CD4-positive, alpha-beta memory T cell (primary cell): ENCODE measurements around the gene CNST. TPM values are rescaled to one million over a fixed set of nuclear protein-coding genes. Genes with fewer than 3 reads are reported as not detected.
"Not testable (repeated sequence)": the region's sequence is repeated elsewhere in the genome, so short reads cannot be mapped to it uniquely, and the experiment has no call there.

Experiments
- CTCF ChIA-PET: fragments of 350-600 bp; sonication (Branson Sonifier 250); formaldehyde crosslinking; loops from one replicate; lab custom pipeline; 2021; ENCODE audit warnings: inconsistent platforms; ENCODE audit not compliant: partially characterized antibody; lab: Charles Lee
- POLR2A ChIA-PET: fragments of 350-600 bp; sonication (Branson Sonifier 250); formaldehyde crosslinking; loops from one replicate; lab custom pipeline; 2021; ENCODE audit not compliant: partially characterized antibody; lab: Charles Lee
- DNase-seq, 5 donors: peaks; one replicate each; pipeline versions ENCODE4 v3.0.0 to v3.0.0-alpha.2; 2020 to 2022; ENCODE audit warnings: mixed read lengths in 1 of 5
- H3K27ac ChIP-seq: one replicate; pipeline ENCODE4 v1.7.0; 2013; ENCODE audit warnings: low read depth, low read length
- H3K27me3 ChIP-seq: 2 replicates; pipeline ENCODE4 v1.7.0; 2013; ENCODE audit warnings: mild to moderate bottlenecking, low read length, moderate library complexity; ENCODE audit not compliant: insufficient read depth
- H3K36me3 ChIP-seq: 2 replicates; pipeline ENCODE4 v1.7.0; 2013; ENCODE audit warnings: mild to moderate bottlenecking, low read length, moderate library complexity; ENCODE audit not compliant: insufficient read depth
- H3K4me1 ChIP-seq: 2 replicates; pipeline ENCODE4 v1.7.0; 2013; ENCODE audit warnings: mild to moderate bottlenecking, low read length, moderate library complexity; ENCODE audit not compliant: insufficient read depth
- H3K4me3 ChIP-seq, 2 donors: one replicate each; pipeline ENCODE4 v1.7.0; 2013; ENCODE audit warnings: low read length in 2 of 2, mild to moderate bottlenecking in 1 of 2
- H3K9me3 ChIP-seq, 2 donors: one replicate each; pipeline ENCODE4 v1.7.0; 2013; ENCODE audit warnings: low read length in 2 of 2, control low read depth in 1 of 2; ENCODE audit not compliant: control insufficient read depth in 1 of 2
- H3K27ac Mint-ChIP-seq, 7 donors: one replicate each; pipeline ENCODE4 v1.8.0; 2020 to 2021; ENCODE audit warnings: mixed read lengths in 7 of 7, mild to moderate bottlenecking in 6 of 7, inconsistent platforms in 3 of 7, moderate library complexity in 3 of 7
- H3K27me3 Mint-ChIP-seq, 2 donors: one replicate each; pipeline ENCODE4 v1.8.0; 2020 to 2021; ENCODE audit warnings: mixed read lengths in 2 of 2
- H3K36me3 Mint-ChIP-seq, 2 donors: one replicate each; pipeline ENCODE4 v1.8.0; 2020 to 2021; ENCODE audit warnings: mixed read lengths in 2 of 2, inconsistent platforms in 1 of 2, mild to moderate bottlenecking in 1 of 2
- H3K4me1 Mint-ChIP-seq, 4 donors: one replicate each; pipeline ENCODE4 v1.8.0; 2020 to 2021; ENCODE audit warnings: mixed read lengths in 4 of 4, mild to moderate bottlenecking in 1 of 4
- H3K4me3 Mint-ChIP-seq, 8 donors: one replicate each; pipeline ENCODE4 v1.8.0; 2020 to 2021; ENCODE audit warnings: mixed read lengths in 8 of 8, mild to moderate bottlenecking in 7 of 8, moderate library complexity in 6 of 8, inconsistent platforms in 3 of 8
- H3K9me3 Mint-ChIP-seq, 8 donors: one replicate each; pipeline ENCODE4 v1.8.0; 2020 to 2021; ENCODE audit warnings: mixed read lengths in 8 of 8, mild to moderate bottlenecking in 5 of 8, inconsistent platforms in 3 of 8, moderate library complexity in 1 of 8
- intact Hi-C: fragments of 100-400 bp; cut with micrococcal nuclease; formaldehyde crosslinking; loops from one replicate; pipeline ENCODE4 v1.15.1; 2023
- polyA plus RNA-seq, 2 donors: library from polyadenylated mRNA; unstranded; fragments of 300-500 nt; fragmentation: Illumina TruSeq; gene quantifications; one replicate each; pipeline ENCODE4 v1.2.3, GENCODE V29; 2021
- total RNA-seq, 2 experiments: library from RNA; stranded (reverse); gene quantifications; one replicate each; pipeline ENCODE4 v1.2.3, GENCODE V29; 2021

CNST gene
- total and polyA plus RNA-seq, 4 experiments from 2014 or later = 36.2 to 103 (median 78.1) TPM

DNA sequence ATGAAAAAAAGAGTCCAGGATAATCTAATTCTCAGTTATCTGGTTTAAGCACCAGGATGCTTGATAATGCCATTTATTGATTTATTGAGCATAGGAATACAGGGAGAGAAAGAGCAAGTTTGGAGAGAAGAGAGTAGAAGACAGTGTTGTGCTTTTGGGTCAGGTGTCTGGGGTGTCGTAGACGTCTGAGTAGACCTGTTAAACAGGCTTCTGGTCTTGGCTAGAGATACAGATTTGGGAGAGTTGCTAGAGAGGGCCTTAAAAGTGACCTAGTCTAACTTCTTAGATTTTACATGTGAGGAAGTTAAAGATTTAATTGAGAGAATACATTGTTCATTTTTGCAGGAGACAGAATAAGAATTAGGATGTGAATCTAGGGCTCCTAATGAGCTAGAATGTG is 34.3 kb downstream of the CNST start:
- peak overlapping the region in 3 of 8 donors; percentile 3 to 33 (median 23) for H3K4me3 Mint-ChIP-seq
- intact Hi-C loops = no loop called here

DNA sequence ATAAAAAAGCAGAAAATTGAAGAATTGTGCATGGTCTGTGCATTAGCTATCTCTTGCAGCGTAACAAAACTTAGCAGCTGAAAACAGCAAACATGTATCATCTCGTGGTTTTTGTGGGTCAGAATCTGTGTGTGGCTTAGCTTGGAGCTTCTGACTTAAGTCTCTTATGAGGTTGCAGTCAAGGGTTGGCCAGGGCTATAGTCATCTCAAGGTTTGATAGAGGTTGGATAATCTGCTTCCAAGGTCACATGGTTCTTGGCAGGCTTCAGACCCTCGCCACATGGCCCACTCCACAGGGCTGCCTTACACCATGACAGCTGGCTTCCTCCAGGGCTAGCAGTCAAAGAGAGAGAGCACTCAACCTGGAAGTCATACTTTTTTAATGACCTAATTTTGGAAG is 35.9 kb downstream of the CNST start:
- H3K4me3 Mint-ChIP-seq = peak overlapping the region in 5 of 8 donors; percentile 3 to 63 (median 17)

More for the DNA sequence above, 34.3 kb downstream of the CNST start:
- peaks cover 25 to 42% of the 10 kb centered on the region in 2 donors for H3K36me3 Mint-ChIP-seq
- H3K27ac ChIP-seq = no peak overlapping the region
- no peaks in the 10 kb centered on the region for H3K36me3 ChIP-seq
- no peak for DNase-seq
- peak overlapping the region in 6 of 7 donors; percentile 0 to 90 (median 51) for H3K27ac Mint-ChIP-seq
- H3K9me3 Mint-ChIP-seq = no peaks in the 10 kb centered on the region
- peaks cover 50 to 91% (median 70%) of the 10 kb centered on the region in 4 donors for H3K4me1 Mint-ChIP-seq
- POLR2A ChIA-PET = interaction anchor here (0.6 to 5.1 kb wide), 2 partner anchors 34 to 85 kb away, joined by 3 to 19 read pairs; partner anchors contain the start of genes CNST and TFB2M
- no peaks in the 10 kb centered on the region for H3K9me3 ChIP-seq
- CTCF ChIA-PET = interaction anchor here (0.8 to 1.8 kb wide), 5 partner anchors 10 to 102 kb away, joined by 3 to 6 read pairs (median 4); partner anchors contain the start of gene CNST
- H3K27me3 ChIP-seq = no peaks in the 10 kb centered on the region
- no peaks in the 10 kb centered on the region for H3K27me3 Mint-ChIP-seq
- no peak overlapping the region for H3K4me3 ChIP-seq
- H3K4me1 ChIP-seq = peaks cover 58% of the 10 kb centered on the region

DNA sequence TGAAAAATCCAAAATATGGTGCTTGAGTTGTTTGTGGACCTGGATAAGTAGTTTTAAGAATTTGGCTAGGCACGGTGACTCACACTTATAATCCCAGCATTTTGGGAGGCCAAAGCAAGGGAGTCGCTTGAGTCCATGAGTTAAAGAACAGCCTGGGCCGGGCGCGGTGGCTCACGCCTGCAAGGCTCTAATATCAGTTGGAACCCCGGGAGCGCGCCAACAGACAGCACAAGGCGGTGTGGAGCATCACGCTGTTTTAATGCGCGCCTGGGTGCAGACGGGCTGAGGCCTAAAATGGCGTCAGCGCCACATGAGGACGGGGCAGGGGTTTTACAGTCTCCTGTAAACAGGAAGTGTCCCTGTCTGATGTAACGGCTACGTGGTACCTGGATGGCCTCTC is 39.0 kb downstream of the CNST start:
- H3K9me3 Mint-ChIP-seq, DNase-seq, H3K27me3 ChIP-seq, intact Hi-C loops, H3K36me3 ChIP-seq, H3K9me3 ChIP-seq, CTCF ChIA-PET, H3K4me3 ChIP-seq, POLR2A ChIA-PET, H3K27ac ChIP-seq, H3K27me3 Mint-ChIP-seq, H3K4me3 Mint-ChIP-seq: not testable (repeated sequence)
- H3K4me1 ChIP-seq = peaks cover 47% of the 10 kb centered on the region
- Mint-ChIP-seq H3K36me3 (peaks cover 17 to 28% of the 10 kb centered on the region in 2 donors), H3K4me1 (peaks cover 39 to 81% (median 61%) of the 10 kb centered on the region in 4 donors), H3K27ac (peak overlapping the region in 1 of 7 donors; percentile 18)

More for the DNA sequence above, 35.9 kb downstream of the CNST start:
- H3K36me3 Mint-ChIP-seq = peaks cover 21 to 31% of the 10 kb centered on the region in 2 donors
- no peak overlapping the region for H3K27ac ChIP-seq
- H3K9me3 ChIP-seq = no peaks in the 10 kb centered on the region
- peaks cover 42 to 79% (median 59%) of the 10 kb centered on the region in 4 donors for H3K4me1 Mint-ChIP-seq
- intact Hi-C loops = no loop called here
- H3K27me3 ChIP-seq = no peaks in the 10 kb centered on the region
- ChIA-PET CTCF (interaction anchor here (0.9 to 1.8 kb wide), 4 partner anchors 12 to 104 kb away, joined by 3 to 6 read pairs (median 3); no protein-coding TSS in a partner anchor), POLR2A (interaction anchor here (5.1 kb wide), 1 partner anchor 36 kb away, joined by 19 read pairs; the partner anchor contains the start of genes CNST and TFB2M)
- DNase-seq = peak in 1 of 5 donors; percentile 42
- H3K4me3 ChIP-seq = no peak overlapping the region
- H3K4me1 ChIP-seq = peaks cover 50% of the 10 kb centered on the region
- peak overlapping the region in 6 of 7 donors; percentile 12 to 65 (median 44) for H3K27ac Mint-ChIP-seq
- no peaks in the 10 kb centered on the region for H3K9me3 Mint-ChIP-seq
- H3K36me3 ChIP-seq = no peaks in the 10 kb centered on the region
- H3K27me3 Mint-ChIP-seq = no peaks in the 10 kb centered on the region

DNA sequence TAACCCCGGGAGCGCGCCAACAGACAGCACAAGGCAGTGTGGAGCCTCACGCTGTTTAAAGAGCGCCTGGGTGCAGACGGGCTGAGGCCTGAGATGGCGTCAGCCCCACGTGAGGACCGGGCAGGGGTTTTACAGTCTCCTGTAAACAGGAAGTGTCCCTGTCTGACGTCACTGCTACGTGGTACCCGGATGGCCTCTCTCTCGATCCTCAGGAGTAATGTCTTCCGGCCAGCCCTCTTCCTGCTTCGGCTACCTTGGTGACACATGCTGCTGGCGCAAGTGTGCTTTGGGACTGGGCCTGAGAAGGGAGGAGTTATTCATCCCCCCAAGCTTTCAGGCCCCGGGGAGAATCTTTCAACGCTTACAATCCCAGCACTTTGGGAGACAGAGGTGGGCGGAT is 41.2 kb downstream of the CNST start:
- peaks cover 42 to 79% (median 61%) of the 10 kb centered on the region in 4 donors for H3K4me1 Mint-ChIP-seq
- H3K27ac ChIP-seq = no peak overlapping the region
- no peak for DNase-seq
- peaks cover 16 to 29% of the 10 kb centered on the region in 2 donors for H3K36me3 Mint-ChIP-seq
- no peaks in the 10 kb centered on the region for H3K36me3 ChIP-seq
- no peak overlapping the region for H3K4me3 ChIP-seq
- no peaks in the 10 kb centered on the region for H3K27me3 ChIP-seq
- peaks cover 0 to 1% (median 0%) of the 10 kb centered on the region in 8 donors for H3K9me3 Mint-ChIP-seq
- no peaks in the 10 kb centered on the region for H3K9me3 ChIP-seq
- intact Hi-C loops = no loop called here
- peak overlapping the region in 2 of 8 donors; percentile 9 to 31 for H3K4me3 Mint-ChIP-seq
- ChIA-PET CTCF (no interaction called here), POLR2A (no interaction called here)
- H3K27me3 Mint-ChIP-seq = no peaks in the 10 kb centered on the region
- peak overlapping the region in 1 of 7 donors; percentile 50 for H3K27ac Mint-ChIP-seq
- H3K4me1 ChIP-seq = peaks cover 45% of the 10 kb centered on the region

DNA sequence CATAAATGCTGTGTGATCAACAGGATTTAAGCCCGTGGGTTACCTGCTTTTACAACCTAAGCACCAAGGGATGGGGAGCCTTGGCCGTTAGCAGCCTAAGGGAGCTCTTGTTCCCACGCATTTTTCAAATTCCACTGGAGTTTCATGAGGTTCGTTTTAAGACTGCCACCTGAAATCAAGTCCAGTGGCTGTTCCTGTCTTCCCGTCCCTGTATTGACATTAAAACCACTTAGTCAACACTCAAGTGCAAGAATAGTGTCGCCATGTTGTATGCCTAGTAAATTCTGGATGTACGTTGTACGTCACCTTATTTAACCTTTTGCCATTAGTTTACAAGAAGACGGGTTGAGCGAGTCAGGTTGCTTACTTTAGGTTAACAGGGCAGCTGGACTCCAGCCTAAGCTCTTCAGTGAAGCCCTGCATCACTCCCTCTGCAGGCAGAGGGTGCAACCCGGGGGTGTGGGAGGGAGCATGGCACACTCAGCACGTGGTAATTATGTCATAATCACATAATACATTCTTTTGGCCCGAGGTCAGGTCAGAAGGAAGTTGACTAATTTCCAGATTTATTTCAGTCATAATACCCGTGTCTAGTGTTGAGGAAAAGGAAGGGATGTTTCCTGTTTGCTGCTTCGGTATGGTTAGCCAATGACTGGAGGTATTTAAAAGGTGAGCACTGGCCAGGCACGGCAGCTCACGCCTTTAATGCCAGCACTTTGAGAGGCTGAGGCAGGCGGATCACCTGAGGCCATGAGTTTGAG is 42.5 kb downstream of the CNST start:
- no peak overlapping the region for H3K4me3 ChIP-seq
- peaks cover 0 to 3% (median 0%) of the 10 kb centered on the region in 8 donors for H3K9me3 Mint-ChIP-seq

DNA sequence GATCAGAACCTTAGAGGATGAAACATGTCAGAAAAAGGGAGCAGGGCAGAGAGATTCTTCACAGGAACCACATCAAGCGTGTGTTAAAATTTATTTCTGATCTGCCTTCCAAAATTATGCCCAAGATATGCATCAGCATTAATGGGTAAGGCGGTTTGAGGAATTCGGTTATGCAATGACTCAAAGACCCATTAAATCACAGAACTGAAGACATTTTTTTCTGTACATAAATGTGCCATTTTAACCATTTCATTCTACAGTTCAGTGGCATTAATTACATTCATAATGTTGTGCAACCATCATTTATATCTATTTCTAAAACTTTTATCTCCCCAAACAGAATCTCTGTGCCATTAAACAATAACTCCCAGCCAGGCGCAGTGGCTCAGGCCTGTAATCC is 43.4 kb downstream of the CNST start:
- intact Hi-C loops = no loop called here
- H3K27me3 Mint-ChIP-seq = no peaks in the 10 kb centered on the region
- no peaks in the 10 kb centered on the region for H3K9me3 ChIP-seq
- peaks cover 42% of the 10 kb centered on the region for H3K4me1 ChIP-seq
- peaks cover 40 to 73% (median 57%) of the 10 kb centered on the region in 4 donors for H3K4me1 Mint-ChIP-seq
- no peak overlapping the region for H3K4me3 Mint-ChIP-seq
- DNase-seq = no peak
- ChIA-PET CTCF (no interaction called here), POLR2A (no interaction called here)
- H3K27ac Mint-ChIP-seq = peak overlapping the region in 5 of 7 donors; percentile 50 to 80 (median 66)
- H3K9me3 Mint-ChIP-seq = peaks cover 0 to 3% (median 0%) of the 10 kb centered on the region in 8 donors
- peaks cover 20 to 24% of the 10 kb centered on the region in 2 donors for H3K36me3 Mint-ChIP-seq
- no peaks in the 10 kb centered on the region for H3K36me3 ChIP-seq
- H3K4me3 ChIP-seq = no peak overlapping the region
- no peak overlapping the region for H3K27ac ChIP-seq
- no peaks in the 10 kb centered on the region for H3K27me3 ChIP-seq

More for the DNA sequence above, 42.5 kb downstream of the CNST start:
- Histone ChIP-seq H3K9me3 (no peaks in the 10 kb centered on the region), H3K27me3 (no peaks in the 10 kb centered on the region), H3K4me1 (peaks cover 42% of the 10 kb centered on the region), H3K27ac (no peak overlapping the region), H3K36me3 (no peaks in the 10 kb centered on the region)
- intact Hi-C loops = no loop called here
- peaks cover 18 to 22% of the 10 kb centered on the region in 2 donors for H3K36me3 Mint-ChIP-seq
- peak overlapping the region in 6 of 7 donors; percentile 22 to 80 (median 60) for H3K27ac Mint-ChIP-seq
- ChIA-PET POLR2A (no interaction called here), CTCF (no interaction called here)
- no peaks in the 10 kb centered on the region for H3K27me3 Mint-ChIP-seq
- peaks cover 40 to 78% (median 57%) of the 10 kb centered on the region in 4 donors for H3K4me1 Mint-ChIP-seq
- peak overlapping the region in 3 of 8 donors; percentile 41 to 67 (median 49) for H3K4me3 Mint-ChIP-seq
- peak in 1 of 5 donors; percentile 36 for DNase-seq
